Neural progenitor cell (in vitro differentiated cells): ENCODE results near the gene ENOSF1. TPM values are rescaled to one million over a fixed set of nuclear protein-coding genes. Genes with fewer than 3 reads are reported as not detected.

Experiments
- DNase-seq: peaks from one replicate; pipeline ENCODE4 v3.0.0-alpha.2; 2016; ENCODE audit warnings: low spot score
- H2AFZ ChIP-seq: fragments of 200-600 bp; sonication (generic); replicated peaks from 2 replicates; pipeline ENCODE4 v1.6.1; 2016; ENCODE audit warnings: antibody characterized with exemption
- H3F3A ChIP-seq: fragments of 200-600 bp; sonication (generic); 2 replicates; pipeline ENCODE4 v1.6.1; 2016; ENCODE audit warnings: antibody characterized with exemption, low read depth
- H3K27ac ChIP-seq: fragments of 200-600 bp; sonication (generic); 2 replicates; pipeline ENCODE4 v1.5.1; 2016; ENCODE audit warnings: mild to moderate bottlenecking
- H3K27me3 ChIP-seq: fragments of 200-600 bp; sonication (generic); 2 replicates; pipeline ENCODE4 v1.6.1; 2016; ENCODE audit warnings: mild to moderate bottlenecking, moderate library complexity
- H3K36me3 ChIP-seq: fragments of 200-600 bp; sonication (generic); 2 replicates; pipeline ENCODE4 v1.5.1; 2016
- H3K4me1 ChIP-seq: fragments of 200-600 bp; sonication (generic); 2 replicates; pipeline ENCODE4 v1.6.1; 2016; ENCODE audit warnings: mixed run types
- H3K4me2 ChIP-seq: fragments of 200-600 bp; sonication (generic); 2 replicates; pipeline ENCODE4 v1.6.1; 2016
- H3K4me3 ChIP-seq: fragments of 200-600 bp; sonication (generic); 2 replicates; pipeline ENCODE4 v1.5.1; 2016
- H3K79me2 ChIP-seq: fragments of 200-600 bp; sonication (generic); 2 replicates; pipeline ENCODE4 v1.6.1; 2016; ENCODE audit warnings: low read depth
- H3K9ac ChIP-seq: fragments of 200-600 bp; sonication (generic); 2 replicates; pipeline ENCODE4 v1.6.1; 2016
- H3K9me3 ChIP-seq: fragments of 200-600 bp; sonication (generic); 2 replicates; pipeline ENCODE4 v1.5.1; 2016; ENCODE audit warnings: low read depth
- H4K20me1 ChIP-seq: fragments of 200-600 bp; sonication (generic); 2 replicates; pipeline ENCODE4 v1.6.1; 2016; ENCODE audit warnings: low read depth
- H3K27ac Mint-ChIP-seq: 3 replicates; pipeline ENCODE4 v1.8.0; 2021; ENCODE audit warnings: mixed read lengths
- H3K27me3 Mint-ChIP-seq: 2 replicates; pipeline ENCODE4 v1.8.0; 2022; ENCODE audit warnings: low read depth, mild to moderate bottlenecking, inconsistent platforms, moderate library complexity, mixed read lengths; ENCODE audit not compliant: insufficient read depth
- H3K36me3 Mint-ChIP-seq: 3 replicates; pipeline ENCODE4 v1.8.0; 2021; ENCODE audit warnings: mixed read lengths
- H3K4me1 Mint-ChIP-seq: 3 replicates; pipeline ENCODE4 v1.8.0; 2021; ENCODE audit warnings: mixed read lengths
- H3K4me3 Mint-ChIP-seq: 3 replicates; pipeline ENCODE4 v1.8.0; 2021; ENCODE audit warnings: mild to moderate bottlenecking, moderate library complexity, mixed read lengths
- H3K9me3 Mint-ChIP-seq: 3 replicates; pipeline ENCODE4 v1.8.0; 2020; ENCODE audit warnings: mixed read lengths
- CTCF ChIP-seq: fragments of 200-600 bp; sonication (generic); IDR thresholded peaks from 2 replicates; pipeline ENCODE4 v1.5.1; 2017; ENCODE audit warnings: antibody characterized with exemption, mild to moderate bottlenecking
- EZH2 ChIP-seq: fragments of 200-600 bp; sonication (generic); IDR thresholded peaks from 2 replicates; pipeline ENCODE4 v1.6.1; 2017; ENCODE audit warnings: antibody characterized with exemption, mild to moderate bottlenecking, moderate library complexity
- EZH2phosphoT487 ChIP-seq: fragments of 200-600 bp; sonication (generic); IDR thresholded peaks from 2 replicates; pipeline ENCODE4 v1.6.1; 2017; ENCODE audit warnings: antibody characterized with exemption
- total RNA-seq: library from RNA; depleted of rRNA; stranded (reverse); fragments of >200 nt; gene quantifications from 2 replicates; pipeline ENCODE4 v1.2.3, GENCODE V29; 2015; ENCODE audit warnings: low replicate concordance

ENOSF1 gene
- total RNA-seq, 1 donor from 2014 or later, result 29.7 TPM

DNA sequence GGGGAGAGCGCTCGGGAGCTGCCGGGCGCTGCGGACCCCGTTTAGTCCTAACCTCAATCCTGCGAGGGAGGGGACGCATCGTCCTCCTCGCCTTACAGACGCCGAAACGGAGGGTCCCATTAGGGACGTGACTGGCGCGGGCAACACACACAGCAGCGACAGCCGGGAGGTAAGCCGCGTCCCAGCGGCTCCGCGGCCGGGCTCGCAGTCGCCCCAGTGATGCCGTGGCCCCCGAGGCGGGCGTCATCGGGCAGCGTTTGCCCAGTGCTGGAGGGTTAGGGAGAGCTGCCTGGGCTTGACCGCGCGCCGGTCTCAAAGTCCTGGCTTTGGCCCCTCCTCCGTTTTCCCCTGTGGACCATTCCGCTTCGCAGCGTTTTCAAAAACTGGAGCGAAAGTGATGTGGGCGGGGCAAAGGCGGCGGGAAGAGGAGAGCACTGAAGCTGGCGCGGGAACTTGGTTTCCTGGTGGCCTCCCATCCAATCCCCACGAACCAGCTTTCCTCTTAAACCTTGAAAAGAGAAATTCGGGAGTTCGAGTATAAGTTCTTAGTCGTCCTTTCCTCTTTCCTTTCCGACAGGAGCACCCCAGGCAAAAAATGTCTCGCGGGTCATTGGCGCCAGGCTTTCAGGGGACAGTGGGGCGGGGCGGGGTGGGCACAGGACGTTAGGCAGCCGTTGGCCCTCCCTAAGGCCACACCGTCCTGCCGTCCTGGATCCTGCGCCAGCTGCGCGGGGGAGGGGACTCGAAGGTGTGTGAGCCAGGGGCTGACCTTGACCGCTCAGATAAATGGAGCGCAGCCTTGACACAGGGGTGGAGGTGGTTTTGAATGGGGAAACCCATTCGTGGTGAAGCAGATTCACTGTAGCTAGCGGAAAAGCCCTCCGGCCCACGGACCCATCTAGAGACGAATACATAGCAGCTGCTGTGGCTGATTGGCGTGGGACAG lies 54.2 kb downstream of the ENOSF1 start:
- H3K27ac ChIP-seq, result peak overlapping the region; percentile 73
- H3K27ac Mint-ChIP-seq, result peak overlapping the region; percentile 25
- H3K79me2 ChIP-seq, result peaks cover 56% of the 10 kb centered on the region
- H3F3A ChIP-seq, result peaks cover 21% of the 10 kb centered on the region
- H3K27me3 ChIP-seq, result no peaks in the 10 kb centered on the region
- H3K36me3 Mint-ChIP-seq, result peaks cover 43% of the 10 kb centered on the region
- no peak overlapping the region for H3K9ac ChIP-seq
- peaks cover 5% of the 10 kb centered on the region for H4K20me1 ChIP-seq
- H3K9me3 Mint-ChIP-seq, result peaks cover 17% of the 10 kb centered on the region
- peak; percentile 93 for DNase-seq
- H3K4me2 ChIP-seq, result peak overlapping the region; percentile 81
- H2AFZ ChIP-seq, result peak overlapping the region; percentile 97
- H3K9me3 ChIP-seq, result no peaks in the 10 kb centered on the region
- peaks cover 9% of the 10 kb centered on the region for H3K4me1 ChIP-seq
- peaks cover 17% of the 10 kb centered on the region for H3K36me3 ChIP-seq
- H3K4me3 ChIP-seq, result peak overlapping the region; percentile 70
- H3K4me3 Mint-ChIP-seq, result peak overlapping the region; percentile 93
- H3K27me3 Mint-ChIP-seq, result peaks cover 3% of the 10 kb centered on the region
- H3K4me1 Mint-ChIP-seq, result peaks cover 15% of the 10 kb centered on the region
- TF ChIP-seq EZH2phosphoT487 (no peak), EZH2 (no peak), CTCF (no peak)

GRCh38 chr18:657311-658000 lies 55.0 kb downstream of the ENOSF1 start, which contains the start of gene TYMS:
TYMS (plus strand) TSS chr18:657653; CDS start chr18:657743, 90 bp downstream.
- Histone ChIP-seq H3K36me3 (peaks cover 17% of the 10 kb centered on the region), H4K20me1 (peaks cover 5% of the 10 kb centered on the region), H3F3A (peaks cover 21% of the 10 kb centered on the region), H3K27ac (peak within 1 kb of the TSS; percentile 73), H3K79me2 (peaks cover 63% of the 10 kb centered on the region), H3K4me1 (peaks cover 9% of the 10 kb centered on the region), H3K9me3 (no peaks in the 10 kb centered on the region), H3K9ac (no peak within 1 kb of the TSS), H3K4me2 (peak within 1 kb of the TSS; percentile 81), H3K4me3 (peak within 1 kb of the TSS; percentile 70), H3K27me3 (no peaks in the 10 kb centered on the region), H2AFZ (peak within 1 kb of the TSS; percentile 97)
- Mint-ChIP-seq H3K27me3 (peaks cover 3% of the 10 kb centered on the region), H3K4me1 (peaks cover 15% of the 10 kb centered on the region), H3K27ac (peak within 1 kb of the TSS; percentile 81), H3K4me3 (peak within 1 kb of the TSS; percentile 93), H3K9me3 (peaks cover 17% of the 10 kb centered on the region), H3K36me3 (peaks cover 41% of the 10 kb centered on the region)
- TF ChIP-seq EZH2, result no peak
- no peak for TF ChIP-seq EZH2phosphoT487
- peak; percentile 41 for TF ChIP-seq CTCF
- peak; percentile 86 for DNase-seq

GRCh38 chr18:655445-655844 lies 57.0 kb downstream of the ENOSF1 start:
- peaks cover 23% of the 10 kb centered on the region for H3K36me3 Mint-ChIP-seq
- H3K9me3 Mint-ChIP-seq, result peaks cover 3% of the 10 kb centered on the region
- Histone ChIP-seq H3F3A (peaks cover 21% of the 10 kb centered on the region), H4K20me1 (peaks cover 5% of the 10 kb centered on the region), H3K4me3 (no peak overlapping the region), H3K36me3 (peaks cover 1% of the 10 kb centered on the region), H3K9ac (no peak overlapping the region), H2AFZ (no peak overlapping the region), H3K9me3 (no peaks in the 10 kb centered on the region), H3K4me1 (peaks cover 9% of the 10 kb centered on the region), H3K4me2 (no peak overlapping the region), H3K79me2 (peaks cover 45% of the 10 kb centered on the region), H3K27ac (no peak overlapping the region), H3K27me3 (no peaks in the 10 kb centered on the region)
- TF ChIP-seq EZH2phosphoT487, result no peak
- no peak for TF ChIP-seq CTCF
- no peak for TF ChIP-seq EZH2
- no peak overlapping the region for H3K27ac Mint-ChIP-seq
- no peak for DNase-seq
- peaks cover 13% of the 10 kb centered on the region for H3K4me1 Mint-ChIP-seq
- peaks cover 3% of the 10 kb centered on the region for H3K27me3 Mint-ChIP-seq
- H3K4me3 Mint-ChIP-seq, result peak overlapping the region; percentile 72
